Testis (tissue), 2 donors: Measurements from ENCODE around the gene TFDP2.

Experiments used
- POLR2A ChIP-seq: fragments of 450-650 bp; IDR thresholded peaks from one replicate; pipeline ENCODE4 v1.6.1; 2017; ENCODE audit warnings: antibody characterized with exemption, mild to moderate bottlenecking, moderate library complexity
- TF ChIP-seq, protein P1 (sequence below), 3 experiments: fragments of 450-650 bp in 2 of 3; fragments of 200-600 bp in 1 of 3; sonication (generic) in 1 of 3; IDR thresholded peaks; one replicate each; pipeline ENCODE4 v1.5.1; 2016 to 2019; ENCODE audit warnings: antibody characterized with exemption in 3 of 3, mild to moderate bottlenecking in 2 of 3, moderate library complexity in 1 of 3

DNA sequence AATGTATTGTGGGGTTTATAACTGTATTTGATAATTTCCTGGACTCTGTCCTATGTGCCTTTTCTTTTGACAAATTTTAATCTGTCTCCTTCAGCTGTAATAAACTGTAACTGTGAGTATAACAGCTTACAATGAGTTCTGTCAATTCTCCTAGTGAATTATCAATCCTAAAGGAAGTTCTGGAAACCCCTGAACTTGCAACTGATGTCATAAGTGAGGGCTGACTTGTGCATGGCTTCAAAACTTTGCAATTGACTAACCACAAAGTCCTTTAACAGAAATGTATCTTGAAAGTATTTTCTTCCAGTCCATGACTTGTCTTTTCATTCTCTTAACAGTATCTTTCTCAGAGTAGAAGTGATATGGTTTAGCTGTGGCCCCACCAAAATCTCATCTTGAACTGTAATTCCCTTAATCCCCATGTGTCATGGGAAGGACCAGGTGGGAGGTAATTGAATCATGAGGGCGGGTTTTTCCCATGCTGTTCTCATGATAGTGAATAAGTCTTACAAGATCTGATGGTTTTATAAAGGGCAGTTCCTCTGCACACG, 108.3 kb downstream of the TFDP2 start:
- TF ChIP-seq, protein P1, sequence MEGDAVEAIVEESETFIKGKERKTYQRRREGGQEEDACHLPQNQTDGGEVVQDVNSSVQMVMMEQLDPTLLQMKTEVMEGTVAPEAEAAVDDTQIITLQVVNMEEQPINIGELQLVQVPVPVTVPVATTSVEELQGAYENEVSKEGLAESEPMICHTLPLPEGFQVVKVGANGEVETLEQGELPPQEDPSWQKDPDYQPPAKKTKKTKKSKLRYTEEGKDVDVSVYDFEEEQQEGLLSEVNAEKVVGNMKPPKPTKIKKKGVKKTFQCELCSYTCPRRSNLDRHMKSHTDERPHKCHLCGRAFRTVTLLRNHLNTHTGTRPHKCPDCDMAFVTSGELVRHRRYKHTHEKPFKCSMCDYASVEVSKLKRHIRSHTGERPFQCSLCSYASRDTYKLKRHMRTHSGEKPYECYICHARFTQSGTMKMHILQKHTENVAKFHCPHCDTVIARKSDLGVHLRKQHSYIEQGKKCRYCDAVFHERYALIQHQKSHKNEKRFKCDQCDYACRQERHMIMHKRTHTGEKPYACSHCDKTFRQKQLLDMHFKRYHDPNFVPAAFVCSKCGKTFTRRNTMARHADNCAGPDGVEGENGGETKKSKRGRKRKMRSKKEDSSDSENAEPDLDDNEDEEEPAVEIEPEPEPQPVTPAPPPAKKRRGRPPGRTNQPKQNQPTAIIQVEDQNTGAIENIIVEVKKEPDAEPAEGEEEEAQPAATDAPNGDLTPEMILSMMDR (IDR thresholded peaks at IDR 0.05): no peak
- no peak for TF ChIP-seq POLR2A
